Endothelial cell of umbilical vein (primary cell): Measurements from ENCODE around the gene SLAMF6. TPM values are rescaled to one million over a fixed set of nuclear protein-coding genes. Genes with fewer than 3 reads are reported as not detected.

ENCODE experiments used
- BruUV-seq: library from RNA; stranded (reverse); fragments of 400-500 nt; replicated peaks from 2 replicates; lab custom pipeline; 2021; lab: Mats Ljungman, UMichigan
- CTCF ChIA-PET: fragments of 300-600, 350-600 bp; sonication (Branson Sonifier 250); formaldehyde crosslinking; loops from one replicate; lab custom pipeline; 2021; ENCODE audit warnings: antibody characterized with exemption, inconsistent platforms; lab: Charles Lee
- POLR2A ChIA-PET: fragments of 300-600, 350-600 bp; sonication (Branson Sonifier 250); formaldehyde crosslinking; loops from one replicate; lab custom pipeline; 2021; ENCODE audit warnings: antibody characterized with exemption, inconsistent platforms; lab: Charles Lee
- DNase-seq: peaks from one replicate; pipeline ENCODE4 v3.0.0-alpha.2; 2011; ENCODE audit warnings: low read depth, low spot score
- FAIRE-seq: peaks from 2 replicates; lab custom pipeline; 2011; peaks lifted over from hg19 to GRCh38; lab: Jason Lieb, UNC
- H2AFZ ChIP-seq: 2 replicates; pipeline ENCODE4 v1.6.0; 2012; ENCODE audit warnings: low read depth, low read length, control low read depth, inconsistent platforms
- H3K27ac ChIP-seq: 2 replicates; pipeline ENCODE4 v1.5.1; 2011; ENCODE audit warnings: low read depth, mild to moderate bottlenecking, control low read depth, low read length, moderate library complexity; ENCODE audit not compliant: insufficient read depth
- H3K27me3 ChIP-seq, 2 experiments: 2 replicates each; pipeline versions ENCODE4 v1.6.0 to v1.6.1; 2011; ENCODE audit warnings: low read length in 2 of 2, mixed read lengths in 1 of 2; ENCODE audit not compliant: control insufficient read depth in 2 of 2, insufficient read depth in 2 of 2
- H3K36me3 ChIP-seq, 2 experiments: 2 replicates in 1 of 2; 3 replicates in 1 of 2; pipeline ENCODE4 v1.5.1; 2011; ENCODE audit warnings: low read length in 2 of 2, mild to moderate bottlenecking in 1 of 2, moderate library complexity in 1 of 2; ENCODE audit not compliant: control insufficient read depth in 2 of 2, insufficient read depth in 2 of 2; ENCODE audit errors: extremely low read depth in 1 of 2
- H3K4me1 ChIP-seq: 3 replicates; pipeline ENCODE4 v1.5.1; 2011; ENCODE audit warnings: mild to moderate bottlenecking, low read length; ENCODE audit not compliant: control insufficient read depth, insufficient read depth; ENCODE audit errors: extremely low read depth
- H3K4me2 ChIP-seq: 2 replicates; pipeline ENCODE4 v1.6.1; 2011; ENCODE audit warnings: low read length, control low read depth, mixed read lengths; ENCODE audit not compliant: insufficient read depth
- H3K4me3 ChIP-seq, 3 experiments: fragments of 200-600 bp in 1 of 3; sonication (generic), shearing (Covaris generic) in 1 of 3; replicated peaks in 1 of 3; 2 replicates each; pipeline ENCODE4 v1.5.1; 2011 to 2016; ENCODE audit warnings: control low read depth in 3 of 3, low read length in 3 of 3, mild to moderate bottlenecking in 2 of 3, inconsistent platforms in 1 of 3, low read depth in 1 of 3, moderate library complexity in 1 of 3; ENCODE audit not compliant: insufficient read depth in 1 of 3
- H3K79me2 ChIP-seq: 2 replicates; pipeline ENCODE4 v1.6.0; 2012; ENCODE audit warnings: low read length, inconsistent platforms; ENCODE audit not compliant: control insufficient read depth, insufficient read depth
- H3K9ac ChIP-seq: replicated peaks from 2 replicates; pipeline ENCODE3; 2011; ENCODE audit warnings: low read length, control low read depth; ENCODE audit not compliant: insufficient read depth; ENCODE audit errors: extremely low read depth
- H3K9me1 ChIP-seq: replicated peaks from 3 replicates; pipeline ENCODE4 v1.6.0; 2011; ENCODE audit warnings: mild to moderate bottlenecking, low read length; ENCODE audit not compliant: control insufficient read depth, insufficient read depth; ENCODE audit errors: extremely low read depth
- H3K9me3 ChIP-seq: replicated peaks from 2 replicates; pipeline ENCODE4 v1.5.1; 2012; ENCODE audit warnings: low read length, inconsistent platforms; ENCODE audit not compliant: control insufficient read depth, insufficient read depth
- H4K20me1 ChIP-seq: replicated peaks from 2 replicates; pipeline ENCODE3; 2011; ENCODE audit warnings: mild to moderate bottlenecking, low read length; ENCODE audit not compliant: control insufficient read depth, insufficient read depth; ENCODE audit errors: extremely low read depth
- CTCF ChIP-seq, 2 donors: IDR thresholded peaks; 1 replicate in 1 of 2; 2 replicates in 1 of 2; pipeline ENCODE4 v1.5.1; 2011; ENCODE audit warnings: low read length in 2 of 2, mild to moderate bottlenecking in 2 of 2, moderate library complexity in 2 of 2, control low read depth in 1 of 2, inconsistent platforms in 1 of 2, low read depth in 1 of 2; ENCODE audit not compliant: insufficient read depth in 1 of 2; ENCODE audit errors: extremely low read depth in 1 of 2
- EZH2 ChIP-seq: IDR thresholded peaks from 2 replicates; pipeline ENCODE4 v1.6.1; 2012; ENCODE audit warnings: borderline replicate concordance, low read depth, mild to moderate bottlenecking, moderate library complexity, low read length, inconsistent platforms; ENCODE audit not compliant: severe bottlenecking
- FOS ChIP-seq: IDR thresholded peaks from 2 replicates; pipeline ENCODE4 v1.6.1; 2011; ENCODE audit warnings: mild to moderate bottlenecking, low read length, moderate library complexity, borderline replicate concordance; ENCODE audit not compliant: insufficient read depth
- GATA2 ChIP-seq: IDR thresholded peaks from 2 replicates; pipeline ENCODE4 v1.7.0; 2011; ENCODE audit warnings: low read depth, mild to moderate bottlenecking, moderate library complexity, mixed read lengths, low read length; ENCODE audit not compliant: insufficient read length, insufficient read depth
- JUN ChIP-seq: IDR thresholded peaks from 2 replicates; pipeline ENCODE4 v1.6.1; 2011; ENCODE audit warnings: borderline replicate concordance, low read depth; ENCODE audit not compliant: insufficient read length, insufficient read depth
- MAX ChIP-seq: IDR thresholded peaks from 2 replicates; pipeline ENCODE4 v1.6.1; 2011; ENCODE audit not compliant: insufficient read depth, insufficient read length
- MYC ChIP-seq: IDR thresholded peaks from one replicate; pipeline ENCODE4 v1.6.1; 2011; ENCODE audit warnings: mild to moderate bottlenecking, low read depth, low read length
- POLR2A ChIP-seq: IDR thresholded peaks from 2 replicates; pipeline ENCODE4 v1.6.1; 2012; ENCODE audit warnings: low read depth, mild to moderate bottlenecking, control low read depth, low read length
- POLR2AphosphoS5 ChIP-seq: IDR thresholded peaks from 2 replicates; pipeline ENCODE4 v1.6.1; 2012; ENCODE audit warnings: low read depth, mild to moderate bottlenecking, control low read depth, low read length, moderate library complexity; ENCODE audit not compliant: insufficient read depth
- dilution Hi-C: fragments of 300-500 bp; cut with MboI; formaldehyde crosslinking; loops from one replicate; pipeline ENCODE4 v1.15.0; 2019; ENCODE audit warnings: low sequenced_read_pairs; ENCODE audit not compliant: extremely low pct_ligation_motif_present
- intact Hi-C: fragments of 100-400 bp; cut with micrococcal nuclease; formaldehyde crosslinking; loops from one replicate; pipeline ENCODE4 v1.10.0; 2022
- polyA plus RNA-seq, 4 experiments: library from polyadenylated mRNA; depleted of rRNA in 3 of 4; stranded (reverse) in 3 of 4; unstranded in 1 of 4; fragments of >200 nt; gene quantifications; 2 replicates each; pipeline versions ENCODE4 v1.2.1 to v1.2.3, GENCODE V29; 2011 to 2012; ENCODE audit warnings: missing spikeins in 1 of 4
- total RNA-seq: library from RNA; stranded (reverse); gene quantifications from 2 replicates; pipeline ENCODE4 v1.2.3, GENCODE V29; 2021

SLAMF6 gene
- total and polyA plus RNA-seq, 2 donors (not counting 3 experiments of a cell fraction or from before 2014, with no cell fraction given), result not detected

DNA sequence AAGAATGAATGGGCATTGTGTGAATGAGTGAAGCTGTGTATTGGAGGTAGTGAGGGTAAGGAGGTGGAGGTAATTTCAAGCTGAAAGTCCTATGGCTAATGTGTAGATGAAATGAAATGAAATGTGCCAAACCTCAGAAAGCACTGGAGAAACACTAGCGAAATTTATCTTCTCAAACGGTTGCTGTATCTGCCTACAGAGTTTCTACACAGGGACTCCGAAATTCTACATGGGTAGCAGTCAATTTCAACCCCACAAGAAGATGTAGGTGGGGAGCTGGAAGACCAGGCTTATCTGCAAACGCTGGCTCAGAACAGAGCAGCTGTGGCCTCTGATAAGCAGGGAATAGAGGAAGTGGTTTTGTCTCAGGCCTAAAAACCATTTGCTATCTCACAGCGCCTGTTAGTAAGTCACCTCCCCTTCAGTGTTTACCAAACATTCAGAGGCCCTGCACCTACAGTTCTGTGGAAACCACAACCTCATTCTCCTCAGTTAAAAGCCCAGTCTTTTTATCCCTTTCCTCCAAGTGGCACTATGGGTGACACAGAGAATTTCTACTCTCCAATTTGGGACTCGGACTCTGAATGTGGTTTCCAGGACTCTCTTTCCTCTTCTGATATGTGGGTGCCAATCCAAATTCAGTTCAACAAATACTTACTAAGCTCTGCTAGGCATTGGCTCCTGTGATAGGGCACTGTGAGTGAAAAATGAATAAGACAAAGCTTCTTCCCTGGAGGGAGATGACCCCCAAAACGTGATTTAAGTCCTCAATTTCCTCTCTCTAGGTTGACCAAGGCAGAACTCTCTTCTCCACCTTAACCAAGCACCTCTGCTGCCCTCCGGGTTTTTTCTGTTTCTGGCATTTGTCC lies 17.2 kb upstream of the SLAMF6 start:
- no TSS peak for BruUV-seq
- CTCF ChIA-PET, result interaction anchor here (1.0 kb wide), 1 partner anchor 27 kb away, joined by 3 read pairs; no protein-coding TSS in a partner anchor
- no peak for TF ChIP-seq MAX
- peak; percentile 63 for TF ChIP-seq GATA2

DNA sequence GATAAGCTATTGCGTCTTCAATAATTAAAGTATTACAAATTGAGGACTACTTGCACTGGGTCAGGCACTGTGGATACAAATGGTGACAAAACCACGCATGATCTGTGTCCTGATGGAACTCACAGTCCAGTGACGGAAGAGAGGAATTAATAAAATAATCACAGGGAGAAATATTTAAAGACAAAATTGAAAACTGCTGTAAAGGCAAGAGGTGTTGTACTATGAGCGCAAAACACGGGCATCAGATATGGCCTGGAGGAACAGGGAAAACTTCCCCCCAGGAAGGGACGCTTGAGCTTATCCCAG lies 16.6 kb upstream of the SLAMF6 start:
- no TSS peak for BruUV-seq
- Histone ChIP-seq H2AFZ (no peak overlapping the region), H4K20me1 (no peaks in the 10 kb centered on the region), H3K9ac (no peak overlapping the region), H3K79me2 (no peaks in the 10 kb centered on the region), H3K4me2 (no peak overlapping the region), H3K27me3 (no peaks in the 10 kb centered on the region), H3K9me3 (no peaks in the 10 kb centered on the region), H3K9me1 (no peaks in the 10 kb centered on the region), H3K4me1 (no peaks in the 10 kb centered on the region), H3K4me3 (no peak overlapping the region), H3K27ac (no peak overlapping the region), H3K36me3 (no peaks in the 10 kb centered on the region)
- no peak for FAIRE-seq
- TF ChIP-seq JUN (no peak), MYC (no peak), CTCF (IDR thresholded peaks at IDR 0.05; ENCODE audit: extremely low read depth in 1 of 2, insufficient read depth in 1 of 2, low read depth in 1 of 2, low read length in 2 of 2) (no peak), POLR2A (no peak), EZH2 (no peak), GATA2 (no peak), FOS (no peak), MAX (no peak), POLR2AphosphoS5 (no peak)
- dilution Hi-C loops, result no loop called here
- intact Hi-C loops, result no loop called here
- ChIA-PET POLR2A (no interaction called here), CTCF (no interaction called here)
- DNase-seq, result no peak

More for the DNA sequence above, 17.2 kb upstream of the SLAMF6 start:
- POLR2A ChIA-PET, result no interaction called here
- Histone ChIP-seq H3K4me1 (no peaks in the 10 kb centered on the region), H3K4me2 (no peak overlapping the region), H2AFZ (no peak overlapping the region), H3K4me3 (no peak overlapping the region), H3K9me1 (no peaks in the 10 kb centered on the region), H3K27ac (no peak overlapping the region), H4K20me1 (no peaks in the 10 kb centered on the region), H3K36me3 (no peaks in the 10 kb centered on the region), H3K9me3 (no peaks in the 10 kb centered on the region), H3K27me3 (no peaks in the 10 kb centered on the region), H3K79me2 (no peaks in the 10 kb centered on the region), H3K9ac (no peak overlapping the region)
- dilution Hi-C loops (no loop called here), intact Hi-C loops (no loop called here)
- DNase-seq, result peak; percentile 56
- FAIRE-seq, result no peak
